Measurements from ENCODE around the gene EID2.

EID2 gene

DNA sequence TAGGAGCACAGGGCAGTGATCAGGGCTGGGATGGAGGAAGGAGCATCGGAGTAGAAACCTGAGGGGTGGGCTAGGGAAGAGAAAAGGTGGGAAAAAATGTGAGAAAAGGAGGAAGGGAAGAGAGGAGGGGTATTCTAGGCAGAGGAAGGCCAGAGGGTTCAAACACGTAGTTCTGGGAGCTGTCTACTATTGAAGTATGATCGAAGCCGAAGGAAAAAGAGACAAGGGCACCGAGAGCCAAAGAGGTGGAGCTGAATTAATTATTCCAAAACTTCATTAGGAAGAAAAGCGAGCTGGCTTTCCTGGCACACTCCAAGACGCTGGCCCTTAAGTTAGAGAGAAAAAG lies 33.4 kb downstream of the EID2 start:
- in situ Hi-C loops (cut with HindIII; ENCODE audit: low sequenced_read_pairs) = no loop called here

DNA sequence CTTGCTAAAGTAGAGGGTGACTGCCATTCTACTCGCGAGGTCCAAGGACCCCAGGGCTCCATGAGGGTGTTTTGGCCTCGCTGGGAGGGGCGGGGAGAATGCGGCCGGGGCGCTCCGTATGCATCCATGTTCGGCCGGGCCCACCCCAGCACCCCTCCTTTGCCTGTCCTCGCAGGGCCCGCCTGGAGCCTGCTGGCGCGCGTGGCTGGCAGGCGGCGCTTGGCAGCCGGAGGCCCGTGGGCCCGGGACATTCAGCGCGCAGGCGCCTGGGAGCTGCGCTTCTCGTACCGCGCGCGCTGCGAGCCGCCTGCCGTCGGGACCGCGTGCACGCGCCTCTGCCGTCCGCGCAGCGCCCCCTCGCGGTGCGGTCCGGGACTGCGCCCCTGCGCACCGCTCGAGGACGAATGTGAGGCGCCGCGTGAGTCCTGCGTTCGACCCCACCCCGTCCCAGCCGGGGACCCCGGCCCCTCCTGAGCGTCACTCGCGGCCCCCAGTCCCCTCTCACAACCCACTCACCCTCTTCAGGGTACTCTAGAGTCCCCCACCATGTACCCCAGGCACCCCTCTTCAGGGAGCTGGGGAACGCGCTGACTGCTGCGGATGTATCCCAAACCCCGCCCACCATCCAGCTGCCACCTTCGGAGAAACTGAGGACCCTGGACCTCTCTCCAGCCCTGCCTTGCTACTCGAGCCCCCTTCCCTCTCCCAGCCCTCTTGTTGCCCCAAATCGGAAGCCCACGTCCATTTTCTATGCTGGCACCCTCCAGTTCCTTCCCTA lies 37.1 kb downstream of the EID2 start:
- in situ Hi-C loops (cut with HindIII; ENCODE audit: low sequenced_read_pairs) = no loop called here

DNA sequence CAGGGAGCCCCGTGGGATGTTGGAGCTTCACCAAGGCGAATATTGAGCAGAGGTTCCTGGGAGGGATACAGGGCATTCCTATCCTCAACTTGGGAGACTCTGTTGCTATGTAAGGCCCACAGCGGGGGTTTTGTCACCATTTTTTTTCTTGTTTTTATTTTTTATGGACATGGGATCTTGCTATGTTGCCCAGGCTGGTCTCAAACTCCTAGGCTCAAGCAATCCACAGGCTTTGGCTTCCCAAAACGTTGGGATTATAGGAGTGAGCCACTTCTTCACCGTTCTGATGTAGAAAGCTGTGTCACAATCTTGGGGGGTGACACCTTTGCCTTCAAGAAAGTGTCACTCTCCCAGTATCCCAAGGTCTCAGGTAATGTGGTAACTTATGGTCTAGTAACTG lies 38.6 kb downstream of the EID2 start:
- in situ Hi-C loops (cut with HindIII; ENCODE audit: low sequenced_read_pairs) = no loop called here

DNA sequence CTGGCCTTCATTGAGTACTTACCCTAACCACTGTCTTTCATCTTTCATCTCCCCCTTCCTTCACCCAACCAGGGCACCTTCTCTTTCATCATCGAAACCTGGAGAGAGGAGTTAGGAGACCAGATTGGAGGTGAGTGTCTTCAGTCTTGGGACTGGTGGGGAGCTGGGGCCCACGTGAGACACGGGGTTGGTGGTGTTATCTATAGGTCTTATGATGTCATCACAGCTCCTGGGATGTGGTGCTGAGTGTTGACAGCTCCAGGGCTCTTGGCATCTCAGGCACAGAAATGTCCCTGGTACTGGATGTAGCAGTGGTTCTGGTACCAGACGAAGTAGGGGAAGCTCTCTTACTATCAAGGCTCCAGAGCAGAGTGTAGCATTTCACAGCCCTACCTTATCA lies 39.4 kb downstream of the EID2 start:
- in situ Hi-C loops (cut with HindIII; ENCODE audit: low sequenced_read_pairs) = no loop called here

DNA sequence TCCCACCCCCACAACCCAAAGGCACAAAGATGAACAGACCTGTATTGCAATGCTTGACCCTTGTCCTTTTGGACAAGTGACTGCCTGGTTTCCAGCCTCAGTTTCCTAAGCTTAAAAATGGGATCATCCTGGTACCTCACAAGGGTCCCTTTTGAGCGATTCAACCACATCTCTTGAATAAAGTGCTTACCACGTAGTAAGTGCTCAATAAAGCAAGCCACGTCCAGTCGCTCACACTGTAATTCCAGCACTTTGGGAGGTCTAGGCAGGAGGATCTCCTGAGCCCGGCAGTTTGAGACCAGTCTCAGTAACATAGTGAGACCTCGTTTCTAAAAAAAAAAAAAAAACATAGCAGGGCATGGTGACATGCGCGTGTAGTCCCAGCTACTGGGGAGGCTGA lies 40.0 kb downstream of the EID2 start:
- in situ Hi-C loops (cut with HindIII; ENCODE audit: low sequenced_read_pairs) = no loop called here

DNA sequence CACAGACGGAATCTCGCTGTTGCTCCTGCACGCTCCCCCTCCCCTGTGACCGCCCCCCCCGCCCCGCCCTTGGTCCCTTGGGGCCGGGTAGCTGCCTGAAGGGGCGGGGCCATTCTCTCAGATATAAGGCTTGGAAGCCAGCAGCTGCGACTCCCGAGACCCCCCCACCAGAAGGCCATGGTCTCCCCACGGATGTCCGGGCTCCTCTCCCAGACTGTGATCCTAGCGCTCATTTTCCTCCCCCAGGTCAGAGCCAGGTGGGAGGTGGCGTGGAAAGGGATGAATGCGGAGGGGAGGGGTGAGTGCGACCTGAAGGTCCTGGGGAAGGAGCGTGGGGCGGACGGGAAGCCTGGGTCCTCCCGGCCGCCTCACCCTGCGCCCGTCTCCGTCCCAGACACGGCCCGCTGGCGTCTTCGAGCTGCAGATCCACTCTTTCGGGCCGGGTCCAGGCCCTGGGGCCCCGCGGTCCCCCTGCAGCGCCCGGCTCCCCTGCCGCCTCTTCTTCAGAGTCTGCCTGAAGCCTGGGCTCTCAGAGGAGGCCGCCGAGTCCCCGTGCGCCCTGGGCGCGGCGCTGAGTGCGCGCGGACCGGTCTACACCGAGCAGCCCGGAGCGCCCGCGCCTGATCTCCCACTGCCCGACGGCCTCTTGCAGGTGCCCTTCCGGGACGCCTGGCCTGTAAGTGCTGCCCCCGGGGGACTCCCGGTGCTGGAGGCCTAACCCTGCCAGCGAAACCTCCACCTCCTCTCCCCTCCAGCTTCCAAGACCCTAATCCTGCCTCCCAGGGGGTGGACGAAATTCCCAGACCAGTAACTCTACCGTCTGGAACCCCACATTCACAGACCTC lies 40.9 kb downstream of the EID2 start, which contains the start of gene DLL3:
DLL3 (plus strand) TSS at position 150 of the 845 bp plus-strand sequence; CDS start at position 178, 28 bp downstream.
- in situ Hi-C loops (cut with HindIII; ENCODE audit: low sequenced_read_pairs) = no loop called here

DNA sequence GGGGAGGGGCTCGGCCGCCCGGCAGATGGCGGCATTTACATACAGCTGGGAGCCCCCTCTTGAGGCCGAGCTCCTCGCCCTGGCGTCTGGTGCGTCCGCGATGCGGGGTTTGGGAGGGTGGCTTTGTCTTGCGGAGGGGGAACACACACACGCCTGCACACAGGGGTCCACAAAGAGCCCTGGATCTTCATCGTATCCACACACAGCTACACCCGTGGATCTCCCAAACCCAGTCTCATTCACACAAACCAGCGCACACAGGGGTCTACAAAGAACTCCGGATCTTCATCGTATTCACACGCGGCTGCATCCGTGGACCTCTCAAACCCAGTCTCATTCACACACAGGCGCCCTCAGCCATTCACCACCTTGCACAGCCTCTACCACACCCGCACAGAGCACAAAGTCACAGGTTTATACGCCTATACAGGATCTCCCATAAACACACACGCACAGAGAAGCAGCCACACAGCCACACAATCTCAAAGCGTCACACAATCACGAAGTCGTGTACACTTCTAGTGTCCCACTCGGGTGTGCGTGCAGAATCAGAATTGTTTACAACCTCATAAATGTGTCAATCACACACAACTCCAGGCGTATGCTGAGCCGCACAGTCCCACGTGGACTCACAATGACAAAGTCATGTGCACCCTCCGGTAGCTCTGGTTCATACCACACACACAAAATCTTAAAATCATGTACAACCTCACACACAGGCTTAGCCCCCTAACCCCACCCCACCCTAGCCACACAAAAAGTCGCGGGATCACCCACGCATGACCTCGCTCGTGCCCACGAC lies 41.8 kb downstream of the EID2 start:
- in situ Hi-C loops (cut with HindIII; ENCODE audit: low sequenced_read_pairs) = no loop called here

DNA sequence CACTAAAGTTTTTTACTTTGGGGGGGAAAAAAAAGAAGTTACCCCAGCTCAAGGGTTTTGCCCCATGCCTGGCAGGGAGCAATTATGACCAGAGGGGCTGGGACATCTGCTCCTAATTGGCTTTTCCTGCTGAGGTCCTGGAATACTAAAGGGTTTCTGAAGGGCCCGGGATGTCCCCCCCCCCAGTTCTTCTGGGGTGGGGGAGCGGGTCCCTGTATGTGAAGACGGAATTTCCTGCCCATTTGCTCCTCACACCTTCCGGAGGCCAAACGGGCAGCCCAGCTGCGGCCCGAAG lies 42.3 kb downstream of the EID2 start:
- in situ Hi-C loops (cut with HindIII; ENCODE audit: low sequenced_read_pairs) = no loop called here

DNA sequence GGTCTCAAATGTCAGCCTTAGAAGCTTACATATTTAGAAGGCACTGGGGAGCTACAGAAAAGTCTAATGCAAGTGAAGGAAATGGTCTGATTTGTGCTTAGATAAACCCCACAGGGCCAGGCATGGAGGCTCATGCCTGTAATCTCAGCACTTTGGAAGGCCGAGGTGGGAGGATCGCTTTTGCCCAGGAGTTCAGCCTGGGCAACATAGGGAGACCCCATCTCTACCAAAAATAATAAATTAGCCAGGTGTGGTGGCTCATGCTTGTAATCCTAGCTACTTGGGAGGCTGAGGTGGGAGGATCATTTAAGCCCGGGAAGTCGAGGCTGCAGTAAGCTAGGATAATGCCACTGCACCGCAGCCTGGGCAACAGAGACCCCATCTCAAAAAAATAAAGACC lies 43.9 kb downstream of the EID2 start:
- in situ Hi-C loops (cut with HindIII; ENCODE audit: low sequenced_read_pairs) = no loop called here

DNA sequence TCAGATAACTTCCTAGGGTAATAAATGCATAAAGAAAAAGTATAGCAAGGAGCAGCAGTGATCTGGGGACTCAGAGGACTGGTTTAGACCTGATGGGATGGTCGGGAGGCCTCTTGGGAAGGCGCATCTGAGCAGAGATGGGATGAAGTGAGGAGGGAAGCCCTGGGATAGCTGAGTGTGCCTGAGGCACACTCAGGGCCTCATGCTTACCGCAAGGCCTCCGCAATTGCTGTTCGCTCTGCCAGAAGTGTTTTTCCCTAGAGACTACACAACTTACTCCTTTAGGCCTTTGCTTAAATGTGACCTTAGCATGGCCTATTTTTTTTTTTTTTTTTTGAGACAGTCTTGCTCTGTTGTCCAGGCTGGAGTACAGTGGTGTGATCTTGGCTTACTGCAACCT lies 45.3 kb downstream of the EID2 start:
- in situ Hi-C loops (cut with HindIII; ENCODE audit: low sequenced_read_pairs) = no loop called here

DNA sequence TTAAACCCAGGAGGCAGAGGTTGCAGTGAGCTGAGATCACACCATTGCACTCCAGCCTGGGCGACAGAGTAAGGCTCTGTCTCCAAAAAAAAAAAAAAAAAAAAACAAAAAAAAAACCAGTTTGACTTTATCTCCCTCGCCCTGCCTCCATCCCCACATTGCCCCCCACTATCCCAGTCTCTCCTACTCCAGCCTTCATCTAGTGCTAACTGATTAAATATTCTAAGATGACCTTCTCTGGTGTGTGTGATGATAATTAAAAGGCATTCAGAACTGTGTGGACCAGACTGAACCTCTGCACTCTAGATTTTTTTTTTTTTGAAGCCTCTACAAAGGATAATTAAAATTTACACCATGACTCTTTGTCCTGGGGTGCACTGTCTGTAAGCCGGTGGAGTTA lies 47.2 kb downstream of the EID2 start:
- in situ Hi-C loops (cut with HindIII; ENCODE audit: low sequenced_read_pairs) = no loop called here

DNA sequence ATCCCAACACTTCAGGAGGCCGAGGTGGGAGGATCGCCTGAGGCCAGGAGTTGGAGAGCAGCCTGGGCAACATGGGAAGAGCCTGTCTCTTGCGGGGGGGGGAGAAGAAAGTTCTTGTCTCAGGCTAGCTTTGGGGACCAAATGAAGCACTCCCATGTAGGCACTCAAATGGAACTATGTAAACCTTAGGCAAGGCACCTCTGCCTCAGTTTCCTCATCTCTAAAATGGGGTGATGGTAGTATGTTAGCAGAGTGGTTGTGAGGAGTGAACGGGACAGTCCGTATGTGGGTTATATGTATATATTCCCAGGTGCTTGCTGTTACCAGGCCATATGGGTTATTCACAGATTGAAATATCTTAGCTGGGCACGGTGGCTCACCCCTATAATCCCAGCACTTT lies 47.7 kb downstream of the EID2 start:
- in situ Hi-C loops (cut with HindIII; ENCODE audit: low sequenced_read_pairs) = no loop called here

DNA sequence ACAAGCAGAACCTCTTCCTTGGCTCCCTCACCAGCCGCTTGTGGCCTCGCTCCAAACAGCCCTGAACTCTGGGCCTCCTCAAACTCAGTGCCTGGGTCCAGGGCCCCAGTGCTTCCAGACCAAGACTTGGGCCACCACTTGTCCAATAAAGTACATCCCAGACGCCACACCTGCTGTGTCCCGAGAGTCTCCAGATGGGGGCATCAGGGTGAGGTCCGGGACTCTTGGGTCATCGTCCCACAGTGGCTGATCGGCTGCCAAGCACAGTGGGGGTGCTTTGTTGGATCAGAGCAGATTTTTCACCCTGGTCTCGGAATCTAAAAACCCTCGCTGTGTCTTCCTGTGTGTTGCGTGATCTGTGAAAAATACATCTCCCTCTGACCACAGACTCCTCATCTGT lies 50.2 kb downstream of the EID2 start:
- in situ Hi-C loops (cut with HindIII; ENCODE audit: low sequenced_read_pairs) = no loop called here

All from DLD1 (cell line).